Measurements from ENCODE around the gene CDC20B. TPM values are rescaled to one million over a fixed set of nuclear protein-coding genes. Genes with fewer than 3 reads are reported as not detected.
"Not testable (repeated sequence)": the region's sequence is repeated elsewhere in the genome, so short reads cannot be mapped to it uniquely, and the experiment has no call there.

CDC20B gene
- total RNA-seq, 1 experiment from 2014 or later: not detected

DNA sequence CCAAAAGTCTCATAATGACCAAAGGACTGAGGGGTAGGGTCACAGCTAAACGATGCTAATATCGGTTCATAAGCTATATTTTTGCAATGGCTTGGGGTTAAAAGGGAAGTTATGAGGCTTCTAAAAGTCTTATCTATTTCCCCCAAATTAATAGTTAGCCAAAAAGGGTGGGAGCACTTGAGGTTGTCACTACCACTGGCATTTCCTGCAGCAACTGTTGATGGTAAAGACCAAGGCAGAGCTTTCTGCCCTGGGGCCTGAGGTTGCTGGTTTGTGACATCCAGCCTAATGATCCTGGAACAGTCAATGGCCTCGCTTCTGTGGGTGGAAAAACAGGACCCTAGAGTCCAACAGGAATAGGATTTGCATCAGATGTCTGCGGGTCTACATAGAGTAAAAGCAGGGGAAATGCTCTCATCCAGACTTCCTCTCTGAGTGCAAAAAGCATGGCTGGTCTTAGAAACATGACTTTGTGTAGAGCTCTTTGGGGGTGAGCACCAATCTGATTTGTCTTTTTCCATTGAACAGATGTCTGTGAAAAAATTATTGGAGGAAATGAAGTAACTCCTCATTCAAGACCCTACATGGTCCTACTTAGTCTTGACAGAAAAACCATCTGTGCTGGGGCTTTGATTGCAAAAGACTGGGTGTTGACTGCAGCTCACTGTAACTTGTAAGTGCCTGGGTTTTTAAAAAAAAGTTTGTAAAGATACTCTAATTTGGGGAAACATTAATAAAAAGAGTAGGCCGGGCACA is 67.9 kb downstream of the CDC20B start:
- DNase-seq (ENCODE audit: extremely low read depth, low read depth): no peak

DNA sequence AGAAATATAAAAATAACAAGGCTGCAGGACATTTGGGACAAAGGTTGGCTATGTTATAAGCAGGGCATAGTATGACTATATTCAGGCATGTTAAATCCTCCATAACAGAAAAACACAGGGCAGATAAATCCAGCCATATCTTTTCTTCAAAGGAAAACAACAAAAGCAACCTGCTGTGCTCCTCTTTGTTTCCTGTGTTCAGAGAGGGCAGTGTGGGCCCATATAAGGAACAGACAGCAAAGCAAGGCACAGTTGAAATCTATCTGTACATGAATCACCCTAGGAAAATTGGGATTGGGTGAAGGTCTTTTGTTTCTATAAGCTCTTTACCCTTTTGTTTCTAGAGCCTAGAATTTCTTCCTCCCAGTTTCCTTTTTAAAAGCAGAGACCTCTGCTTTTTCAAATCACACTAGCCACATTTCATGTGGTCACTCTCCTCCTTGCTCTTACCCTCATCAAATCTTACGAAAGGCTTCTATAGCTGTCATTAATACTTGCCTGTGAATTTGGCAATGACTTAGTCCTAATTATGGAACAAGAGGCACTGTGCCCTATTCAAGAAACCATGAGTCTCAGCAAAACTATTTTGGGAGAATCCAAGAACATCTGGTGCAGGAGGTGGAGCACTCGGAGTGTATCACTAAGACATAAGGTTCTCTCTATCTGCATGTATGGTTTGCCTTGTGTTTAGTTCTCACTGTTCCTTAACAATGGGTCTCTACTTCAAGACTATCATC is 68.8 kb downstream of the CDC20B start:
- no peak for DNase-seq (ENCODE audit: extremely low read depth, low read depth)

DNA sequence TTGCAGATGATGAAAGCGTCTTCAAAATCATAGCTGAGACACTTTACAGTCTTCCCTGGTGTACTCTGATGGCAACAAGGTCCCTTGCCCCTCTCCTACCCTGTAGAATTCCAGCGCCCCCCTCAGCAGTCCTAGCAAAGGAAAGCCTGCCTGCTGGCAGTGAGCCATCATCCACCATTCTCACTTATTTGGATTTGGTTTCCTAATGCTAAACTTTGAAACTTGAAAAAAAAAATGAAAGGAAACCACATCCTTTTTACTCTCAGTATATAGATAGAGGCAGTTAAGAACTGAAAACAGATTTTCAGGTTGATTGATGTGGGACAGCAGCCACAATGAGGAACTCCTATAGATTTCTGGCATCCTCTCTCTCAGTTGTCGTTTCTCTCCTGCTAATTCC is 70.6 kb downstream of the CDC20B start, which contains the start of gene GZMA:
Gene GZMA, plus strand, starts transcription at position 299 of the 400 bp plus-strand sequence. Its CDS starts 37 bp downstream, at position 336.
- no peak for DNase-seq (ENCODE audit: extremely low read depth, low read depth)

DNA sequence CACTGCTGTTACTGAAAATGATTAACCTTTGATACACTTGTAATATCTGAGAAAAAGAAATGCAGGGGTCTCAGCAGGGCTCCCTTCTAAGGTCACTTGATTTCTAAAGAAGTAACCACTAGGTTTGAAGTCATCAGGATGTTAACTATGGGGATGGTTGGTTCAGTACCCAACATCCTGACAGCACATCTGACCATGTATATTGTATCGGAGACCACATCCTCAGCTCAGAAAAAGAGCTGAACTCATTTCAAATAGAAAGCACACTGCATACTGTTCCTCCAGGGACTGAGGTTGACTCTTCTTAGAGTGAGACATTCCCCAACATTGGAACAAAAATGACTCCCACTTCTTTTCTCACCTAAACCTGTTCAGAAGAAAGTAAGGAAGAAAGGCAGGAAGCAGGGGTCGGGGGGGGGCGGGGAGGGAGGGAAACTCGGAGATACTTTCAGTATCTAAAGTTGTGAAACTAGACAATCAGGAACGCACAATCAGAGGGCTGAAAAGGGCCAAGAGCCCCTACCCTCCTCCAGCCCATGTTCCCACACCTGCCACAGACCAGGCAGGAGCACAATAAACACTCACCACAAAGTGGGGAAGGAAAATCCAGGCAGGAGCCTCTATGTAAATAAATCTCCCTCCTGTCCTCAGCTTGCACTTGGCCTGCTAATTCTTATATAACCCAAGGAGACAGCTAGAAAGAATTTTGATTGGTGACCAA is 71.3 kb downstream of the CDC20B start:
- DNase-seq (ENCODE audit: extremely low read depth, low read depth): no peak

DNA sequence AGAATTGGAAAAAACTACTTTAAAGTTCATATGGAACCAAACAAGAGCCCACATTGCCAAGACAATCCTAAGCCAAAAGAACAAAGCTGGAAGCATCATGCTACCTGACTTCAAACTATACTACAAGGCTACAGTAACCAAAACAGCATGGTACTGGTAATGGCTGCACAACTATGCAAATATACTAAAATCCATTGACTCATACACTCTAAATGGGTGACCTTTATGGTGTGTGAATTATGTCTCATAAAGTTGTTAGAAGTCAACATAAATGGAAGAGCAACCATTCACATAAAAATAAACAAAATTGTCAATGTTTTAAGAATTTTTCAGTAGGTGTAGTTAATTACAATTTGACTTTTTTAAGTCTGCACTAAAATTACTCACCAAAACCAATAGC is 71.8 kb downstream of the CDC20B start:
- DNase-seq (ENCODE audit: extremely low read depth, low read depth): not testable (repeated sequence)

DNA sequence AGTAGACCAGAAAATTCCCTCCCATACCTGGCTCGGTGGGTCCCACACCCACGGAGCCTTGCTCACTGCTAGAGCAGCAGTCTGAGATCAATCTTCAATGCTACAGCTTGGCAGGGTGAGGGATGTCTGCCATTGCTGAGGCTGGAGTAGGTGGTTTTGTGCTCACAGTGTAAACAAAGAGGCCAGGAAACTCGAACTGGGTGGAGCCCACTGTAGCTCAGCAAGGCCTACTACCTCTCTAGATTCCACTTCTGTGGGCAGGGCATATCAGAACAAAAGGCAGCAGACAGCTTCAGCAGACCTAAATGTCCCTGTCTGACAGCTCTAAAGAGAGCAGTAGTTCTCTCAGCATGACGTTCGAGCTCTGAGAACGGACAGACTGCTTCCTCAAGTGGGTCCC is 76.1 kb downstream of the CDC20B start:
- DNase-seq (ENCODE audit: extremely low read depth, low read depth): no peak

DNA sequence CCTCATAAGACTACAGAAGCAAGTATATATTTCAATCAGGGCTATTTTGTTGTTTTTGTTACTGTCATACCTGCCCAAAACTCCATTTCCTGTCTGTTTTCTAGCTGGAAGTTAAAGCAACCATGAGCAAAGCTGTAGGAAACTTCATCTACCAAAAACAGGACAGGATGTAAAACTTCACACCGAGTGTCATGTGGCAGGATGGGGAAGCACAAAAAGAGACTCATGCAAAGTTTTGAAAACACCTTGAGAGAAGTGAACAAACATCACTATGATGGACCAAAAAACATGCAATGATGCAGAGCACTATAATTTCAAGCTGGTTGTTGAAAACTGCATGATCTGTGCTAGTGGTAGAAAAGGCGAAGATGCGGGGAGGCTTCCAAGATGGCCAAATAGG is 76.8 kb downstream of the CDC20B start:
- DNase-seq (ENCODE audit: extremely low read depth, low read depth): no peak

DNA sequence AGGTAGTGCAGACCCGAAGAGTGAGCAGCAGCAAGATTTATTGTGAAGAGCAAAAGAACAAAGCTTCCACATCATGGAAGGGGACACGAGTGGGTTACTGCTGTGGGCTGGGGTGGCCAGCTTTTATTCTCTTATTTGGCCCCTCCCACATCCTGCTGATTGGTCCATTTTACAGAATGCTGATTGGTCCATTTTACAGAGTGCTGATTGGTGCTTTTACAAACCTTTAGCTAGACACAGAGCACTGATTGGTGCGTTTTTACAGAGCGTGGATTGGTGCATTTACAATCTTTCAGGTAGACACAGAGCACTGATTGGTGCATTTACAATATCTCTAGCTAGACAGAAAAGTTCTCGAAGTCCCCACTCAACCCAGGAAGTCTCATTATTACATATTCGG is 82.0 kb downstream of the CDC20B start:
- not testable (repeated sequence) for DNase-seq (ENCODE audit: extremely low read depth, low read depth)

DNA sequence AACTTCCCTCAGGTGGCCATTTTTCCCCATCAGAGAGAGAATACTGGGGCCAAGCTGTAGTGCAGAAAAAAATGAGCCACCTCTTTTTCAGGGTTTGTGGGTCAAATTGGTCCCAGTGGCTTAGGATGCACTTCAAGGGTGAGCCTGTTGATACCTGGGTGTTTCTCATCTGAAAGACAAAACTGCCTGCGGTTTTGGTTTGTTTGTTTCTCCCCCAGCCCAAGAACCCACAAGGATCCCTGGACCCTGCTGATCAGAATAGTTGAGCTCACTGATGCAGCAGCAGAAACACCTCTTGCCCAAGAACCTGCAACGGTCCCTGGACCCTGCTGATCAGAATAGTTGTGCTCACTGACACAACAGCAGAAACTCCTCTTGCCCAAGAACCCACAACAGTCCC is 83.7 kb downstream of the CDC20B start:
- not testable (repeated sequence) for DNase-seq (ENCODE audit: extremely low read depth, low read depth)

DNA sequence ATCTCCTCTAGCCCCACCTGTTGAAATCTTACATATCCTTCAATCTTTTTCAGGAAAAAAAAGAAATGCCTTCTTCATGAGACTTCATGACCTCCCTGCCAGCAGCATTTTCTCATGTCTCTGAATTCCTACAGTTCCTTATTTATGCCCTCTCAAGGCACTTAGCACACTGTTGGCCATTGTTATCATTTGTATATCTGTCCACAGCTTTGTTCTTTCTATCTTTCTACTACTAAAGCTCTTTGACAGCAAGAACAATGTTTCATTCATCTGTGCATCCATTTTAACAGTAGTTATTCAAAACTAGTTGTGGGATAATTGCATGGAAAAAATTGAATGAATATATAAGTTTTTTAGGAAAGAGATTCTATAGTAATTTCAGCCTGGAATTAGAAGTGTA is 91.4 kb downstream of the CDC20B start:
- no peak for DNase-seq (ENCODE audit: extremely low read depth, low read depth)

DNA sequence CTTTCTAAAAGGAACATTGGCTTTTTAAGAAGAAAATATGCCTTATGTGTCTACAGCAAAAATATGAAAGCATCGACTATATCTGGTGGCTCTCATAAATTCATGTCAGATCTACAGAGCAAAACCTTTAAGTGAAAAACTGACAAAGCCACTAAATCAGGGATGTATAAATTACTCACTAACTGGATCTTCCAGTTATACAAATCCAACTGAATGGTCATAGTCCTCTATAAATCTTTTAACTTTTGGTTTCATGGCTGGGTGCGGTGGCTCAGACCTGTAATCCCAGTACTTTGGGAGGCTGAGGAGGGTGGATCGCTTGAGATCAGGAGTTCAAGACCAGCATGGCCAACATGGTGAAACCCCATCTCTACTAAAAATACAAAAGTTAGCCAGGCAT is 99.8 kb downstream of the CDC20B start:
- DNase-seq (ENCODE audit: extremely low read depth, low read depth): no peak

DNA sequence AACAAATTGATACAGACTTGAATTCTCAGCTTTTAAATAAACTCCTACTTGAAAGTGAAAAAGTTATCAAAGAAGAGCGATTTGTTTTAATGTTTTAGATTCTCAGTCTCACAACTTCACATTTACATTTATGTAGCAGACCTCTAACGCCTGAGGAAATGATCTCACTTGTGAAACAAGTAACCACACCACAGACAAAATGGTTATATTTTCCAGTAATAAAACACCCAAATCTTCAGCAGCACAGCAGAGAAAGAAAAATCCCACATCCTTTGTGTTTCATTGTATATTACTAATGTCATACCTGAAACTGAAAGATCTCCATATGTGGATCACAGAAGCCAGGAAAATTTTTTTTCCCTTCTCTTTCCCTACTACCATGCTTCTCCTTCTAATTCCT is 100.3 kb downstream of the CDC20B start:
- DNase-seq (ENCODE audit: extremely low read depth, low read depth): no peak

DNA sequence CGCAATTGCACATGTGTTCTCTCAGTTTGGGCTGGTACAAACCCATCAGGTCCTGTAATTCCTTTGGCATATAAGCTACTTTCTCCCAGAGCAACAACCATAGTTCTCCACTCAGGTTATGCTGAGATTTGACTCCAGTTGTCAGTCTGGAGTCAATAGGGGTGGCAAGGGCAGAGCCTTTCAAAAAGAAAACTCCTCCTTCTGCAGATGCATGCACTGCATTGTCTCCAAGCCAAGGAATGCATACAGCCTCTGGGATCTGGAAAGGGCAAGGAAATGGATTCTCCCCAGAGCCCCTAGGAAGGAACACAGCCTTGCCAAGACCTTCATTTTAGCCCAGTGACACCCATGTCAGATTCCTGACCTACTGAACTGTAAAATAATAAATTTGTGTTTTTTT is 101.6 kb downstream of the CDC20B start:
- no peak for DNase-seq (ENCODE audit: extremely low read depth, low read depth)

DNA sequence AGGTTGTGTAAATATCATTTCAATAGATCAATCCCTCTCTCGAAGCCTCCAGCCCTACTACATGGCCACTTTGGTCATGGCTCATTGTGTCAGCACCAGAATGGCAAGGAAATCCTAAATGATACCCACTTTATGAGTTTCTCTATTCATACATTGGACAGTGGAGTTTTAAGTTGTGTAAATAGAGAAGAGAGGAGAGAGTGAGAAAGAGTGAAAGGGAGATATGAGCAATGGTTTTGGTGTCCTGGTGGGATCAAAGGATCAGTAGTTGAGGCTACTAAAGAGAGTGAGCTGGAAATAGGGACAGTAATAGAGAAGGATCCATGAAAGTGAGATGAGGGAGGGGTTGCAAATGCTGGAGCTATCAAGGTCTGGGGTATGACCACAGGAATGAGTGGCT is 102.0 kb downstream of the CDC20B start:
- DNase-seq (ENCODE audit: extremely low read depth, low read depth): no peak

DNA sequence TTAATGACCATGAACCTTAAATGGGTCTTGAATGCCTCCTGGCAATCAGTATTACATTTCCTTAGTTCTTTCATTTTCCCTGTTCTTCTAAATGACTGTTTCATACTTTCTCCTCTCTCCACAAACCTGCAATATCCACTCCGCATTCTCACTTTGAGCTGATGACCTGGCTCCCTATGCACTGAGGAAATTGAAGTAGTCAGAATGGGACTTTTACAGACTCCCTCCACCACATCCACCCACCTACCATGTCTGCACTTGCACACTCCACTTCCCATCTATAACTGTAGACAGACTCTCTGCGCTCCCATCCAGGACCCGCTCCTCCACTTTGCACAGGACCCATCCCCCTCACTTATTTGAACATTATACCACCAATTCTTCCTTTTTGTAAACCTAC is 106.7 kb downstream of the CDC20B start:
- no peak for DNase-seq (ENCODE audit: extremely low read depth, low read depth)

DNA sequence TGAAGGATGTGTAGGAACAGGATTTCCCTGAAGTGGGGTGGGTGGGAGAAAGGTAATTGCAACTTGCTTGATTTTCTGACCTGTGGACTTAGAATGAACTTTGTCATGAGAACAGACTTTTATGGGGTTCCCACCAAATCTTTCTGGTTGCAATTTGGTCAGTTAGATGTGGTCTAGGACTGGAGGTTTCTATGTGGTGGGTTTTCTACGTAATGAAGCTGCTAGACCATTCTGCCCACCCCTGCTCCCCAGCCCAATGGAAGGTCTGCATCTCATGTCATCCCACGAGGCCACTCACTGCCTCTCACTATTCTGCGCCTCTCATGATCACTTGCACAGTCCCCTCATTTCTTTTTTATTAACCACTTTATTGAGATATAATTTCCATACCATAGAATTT is 108.5 kb downstream of the CDC20B start:
- DNase-seq (ENCODE audit: extremely low read depth, low read depth): no peak

DNA sequence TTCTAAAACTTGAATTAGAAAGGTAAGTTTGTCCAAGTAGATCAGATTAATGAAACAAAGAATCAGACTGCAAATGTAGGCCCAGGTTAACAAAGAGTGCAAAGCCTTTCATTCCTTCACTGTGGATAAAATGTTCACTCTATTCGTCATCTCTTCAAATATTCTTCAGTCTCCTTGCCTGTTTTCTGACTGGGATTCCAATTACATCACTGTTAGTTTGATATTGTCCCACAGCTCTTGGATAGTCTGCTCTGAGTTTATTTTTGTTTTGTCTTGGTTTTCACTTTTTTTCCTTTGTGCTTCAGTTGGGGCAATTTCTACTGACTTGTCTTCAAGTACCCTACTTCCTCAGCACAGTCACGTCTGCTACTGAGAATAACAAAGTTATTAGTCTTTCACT is 109.1 kb downstream of the CDC20B start:
- DNase-seq (ENCODE audit: extremely low read depth, low read depth): no peak

DNA sequence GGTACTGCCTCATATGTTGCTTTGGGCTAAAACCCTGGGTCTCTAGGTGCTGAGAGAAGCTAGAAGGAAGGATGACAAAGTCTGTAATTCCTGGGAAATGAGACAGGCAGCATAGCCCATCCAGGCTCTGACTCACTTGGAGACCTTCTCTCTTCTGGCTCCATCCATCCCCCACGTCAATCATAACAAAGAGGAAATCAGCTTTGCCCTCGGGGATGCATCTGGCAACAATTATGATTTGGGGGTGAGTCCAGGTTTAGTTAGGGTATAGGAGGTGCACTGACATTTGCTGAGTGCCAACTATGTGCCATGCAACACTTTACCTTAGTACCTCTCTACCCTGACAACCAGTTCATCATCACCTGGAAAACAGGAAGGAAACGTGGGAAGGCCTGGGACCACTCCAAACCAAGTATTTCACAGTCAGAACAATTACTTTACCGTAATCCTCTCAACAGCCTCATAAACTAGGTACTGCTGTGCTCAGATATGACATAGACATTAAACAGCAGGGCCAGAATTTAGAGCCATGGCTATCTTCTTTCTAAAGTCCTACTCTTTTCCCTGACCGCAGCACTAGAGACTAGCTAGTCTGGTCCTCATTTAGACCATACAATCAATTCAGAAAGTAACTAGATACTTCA is 109.6 kb downstream of the CDC20B start:
- no peak for DNase-seq (ENCODE audit: extremely low read depth, low read depth)
